Astrocyte of the cerebellum (primary cell): ENCODE measurements around the gene MYO1E.
A peak's percentile ranks its signal among the peaks of the same experiment; 100 is the strongest.

ENCODE experiments used
- DNase-seq: peaks from one replicate; pipeline ENCODE4 v3.0.0-alpha.2; 2011; ENCODE audit warnings: low read depth
- H3K4me3 ChIP-seq: 2 replicates; pipeline ENCODE4 v1.5.1; 2011; ENCODE audit warnings: mild to moderate bottlenecking, low read depth, low read length, moderate library complexity
- in situ Hi-C: cut with HindIII; loops from 2 replicates; pipeline ENCODE4 v1.10.0; 2017; ENCODE audit warnings: low sequenced_read_pairs
- TF ChIP-seq, protein P1 (sequence below): IDR thresholded peaks from 2 replicates; pipeline ENCODE4 v1.5.1; 2012; ENCODE audit warnings: low read length, low read depth, moderate library complexity, mild to moderate bottlenecking; ENCODE audit errors: missing control alignments

Gene MYO1E

GRCh38 chr15:59115047-59115446 is 257.6 kb downstream of the MYO1E start:
- no peak for DNase-seq
- H3K4me3 ChIP-seq = no peak overlapping the region
- in situ Hi-C loops = no loop called here
- TF ChIP-seq, protein P1, sequence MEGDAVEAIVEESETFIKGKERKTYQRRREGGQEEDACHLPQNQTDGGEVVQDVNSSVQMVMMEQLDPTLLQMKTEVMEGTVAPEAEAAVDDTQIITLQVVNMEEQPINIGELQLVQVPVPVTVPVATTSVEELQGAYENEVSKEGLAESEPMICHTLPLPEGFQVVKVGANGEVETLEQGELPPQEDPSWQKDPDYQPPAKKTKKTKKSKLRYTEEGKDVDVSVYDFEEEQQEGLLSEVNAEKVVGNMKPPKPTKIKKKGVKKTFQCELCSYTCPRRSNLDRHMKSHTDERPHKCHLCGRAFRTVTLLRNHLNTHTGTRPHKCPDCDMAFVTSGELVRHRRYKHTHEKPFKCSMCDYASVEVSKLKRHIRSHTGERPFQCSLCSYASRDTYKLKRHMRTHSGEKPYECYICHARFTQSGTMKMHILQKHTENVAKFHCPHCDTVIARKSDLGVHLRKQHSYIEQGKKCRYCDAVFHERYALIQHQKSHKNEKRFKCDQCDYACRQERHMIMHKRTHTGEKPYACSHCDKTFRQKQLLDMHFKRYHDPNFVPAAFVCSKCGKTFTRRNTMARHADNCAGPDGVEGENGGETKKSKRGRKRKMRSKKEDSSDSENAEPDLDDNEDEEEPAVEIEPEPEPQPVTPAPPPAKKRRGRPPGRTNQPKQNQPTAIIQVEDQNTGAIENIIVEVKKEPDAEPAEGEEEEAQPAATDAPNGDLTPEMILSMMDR = no peak

GRCh38 chr15:59111251-59111650 is 261.4 kb downstream of the MYO1E start:
- TF ChIP-seq, protein P1 = no peak
- no peak overlapping the region for H3K4me3 ChIP-seq
- DNase-seq = no peak
- in situ Hi-C loops = no loop called here

- TF ChIP-seq, protein P1 = peak; percentile 25
- in situ Hi-C loops = no loop called here
- peak overlapping the region; percentile 81 for H3K4me3 ChIP-seq
- DNase-seq = no peak
Observed at GRCh38 chr15:59105854-59106253, 266.8 kb downstream of the MYO1E start.

DNA sequence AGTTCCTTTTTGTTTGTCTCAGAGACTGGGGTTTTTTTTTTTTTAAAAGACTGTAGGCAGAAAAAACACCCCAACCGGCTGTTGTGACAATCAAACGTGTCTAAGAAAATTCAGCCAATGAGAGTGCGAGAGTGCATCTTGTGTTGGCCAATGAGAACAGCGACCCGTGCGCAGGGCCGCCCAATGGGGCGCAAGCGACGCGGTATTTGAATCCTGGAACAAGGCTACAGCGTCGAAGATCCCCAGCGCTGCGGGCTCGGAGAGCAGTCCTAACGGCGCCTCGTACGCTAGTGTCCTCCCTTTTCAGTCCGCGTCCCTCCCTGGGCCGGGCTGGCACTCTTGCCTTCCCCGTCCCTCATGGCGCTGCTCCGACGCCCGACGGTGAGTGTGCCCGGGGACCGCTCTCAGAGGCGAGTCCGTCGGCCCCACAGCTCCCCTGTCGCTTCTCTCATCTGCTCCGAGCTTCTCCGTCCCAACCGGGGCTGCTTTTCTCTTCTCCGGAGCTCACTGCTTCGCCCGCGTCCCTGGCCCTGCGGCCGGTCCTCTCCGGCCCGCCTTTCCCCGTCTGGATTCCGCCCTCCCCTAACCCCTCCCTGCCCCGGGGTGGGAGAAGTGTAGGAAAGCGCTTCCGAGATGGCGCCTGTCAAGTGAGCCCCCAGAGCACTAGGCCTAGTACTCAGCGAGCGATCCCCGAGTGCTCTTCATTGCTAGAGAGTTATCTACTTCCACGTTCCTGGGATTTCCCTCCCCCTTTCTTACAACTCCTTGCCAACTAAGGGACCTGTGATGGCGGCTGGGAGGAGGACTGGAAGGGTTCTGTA is 267.5 kb downstream of the MYO1E start, which contains the start of gene CCNB2:
Gene CCNB2 (plus strand): TSS at position 235 of the 821 bp plus-strand sequence. CDS start 123 bp downstream, at position 358.
- TF ChIP-seq, protein P1 = no peak
- in situ Hi-C loops = no loop called here
- peak; percentile 89 for DNase-seq
- peak within 1 kb of the TSS; percentile 81 for H3K4me3 ChIP-seq

DNA sequence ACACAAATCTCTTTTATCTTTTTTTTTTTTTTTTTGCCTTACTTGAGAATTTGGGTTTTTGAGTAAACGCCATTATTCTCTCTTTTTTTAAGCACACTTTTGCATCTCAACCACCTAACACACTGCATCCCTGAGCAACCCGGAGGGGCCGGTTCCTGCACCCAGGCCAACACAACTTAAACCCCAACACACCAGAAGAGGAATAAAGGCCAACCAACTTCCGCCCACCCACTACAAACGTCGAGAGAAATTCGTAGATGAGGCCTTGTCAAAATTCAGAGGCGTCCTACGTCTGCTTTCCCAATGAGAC is 268.1 kb downstream of the MYO1E start:
- in situ Hi-C loops = no loop called here
- TF ChIP-seq, protein P1 = no peak
- H3K4me3 ChIP-seq = peak overlapping the region; percentile 81
- DNase-seq = no peak

GRCh38 chr15:59099162-59099685 is 273.4 kb downstream of the MYO1E start:
- no peak for DNase-seq
- in situ Hi-C loops = no loop called here
- no peak overlapping the region for H3K4me3 ChIP-seq
- TF ChIP-seq, protein P1 = no peak
